ENCODE results near the gene WDR7.

The WDR7 gene

GRCh38 chr18:56691530-56691929, 40.4 kb downstream of the WDR7 start:
- H3K36me3 ChIP-seq (ENCODE audit: control insufficient read depth, insufficient read depth, low read length): peaks cover 11% of the 10 kb centered on the region
- no peaks in the 10 kb centered on the region for H3K4me1 ChIP-seq (ENCODE audit: control insufficient read depth, insufficient read depth, low read length)
- H3K27ac ChIP-seq (ENCODE audit: low read depth, low read length): no peak overlapping the region
- H3K9me3 ChIP-seq (ENCODE audit: control insufficient read depth, insufficient read depth, low read length): no peaks in the 10 kb centered on the region
- H3K9ac ChIP-seq (ENCODE audit: low read depth, low read length): no peak overlapping the region
- H3K4me3 ChIP-seq (ENCODE audit: low read depth, low read length): no peak overlapping the region
- H3K27me3 ChIP-seq (ENCODE audit: control insufficient read depth, insufficient read depth, low read length): no peaks in the 10 kb centered on the region

GRCh38 chr18:56696966-56697365, 45.8 kb downstream of the WDR7 start:
- Histone ChIP-seq H3K36me3 (ENCODE audit: control insufficient read depth, insufficient read depth, low read length) (peaks cover 4% of the 10 kb centered on the region), H3K4me3 (ENCODE audit: low read depth, low read length) (no peak overlapping the region), H3K9ac (ENCODE audit: low read depth, low read length) (no peak overlapping the region), H3K27me3 (ENCODE audit: control insufficient read depth, insufficient read depth, low read length) (no peaks in the 10 kb centered on the region), H3K4me1 (ENCODE audit: control insufficient read depth, insufficient read depth, low read length) (no peaks in the 10 kb centered on the region), H3K9me3 (ENCODE audit: control insufficient read depth, insufficient read depth, low read length) (no peaks in the 10 kb centered on the region), H3K27ac (ENCODE audit: low read depth, low read length) (no peak overlapping the region)

- Histone ChIP-seq H3K9me3 (ENCODE audit: control insufficient read depth, insufficient read depth, low read length) (no peaks in the 10 kb centered on the region), H3K27ac (ENCODE audit: low read depth, low read length) (no peak overlapping the region), H3K4me1 (ENCODE audit: control insufficient read depth, insufficient read depth, low read length) (no peaks in the 10 kb centered on the region), H3K27me3 (ENCODE audit: control insufficient read depth, insufficient read depth, low read length) (no peaks in the 10 kb centered on the region), H3K9ac (ENCODE audit: low read depth, low read length) (no peak overlapping the region), H3K4me3 (ENCODE audit: low read depth, low read length) (no peak overlapping the region), H3K36me3 (ENCODE audit: control insufficient read depth, insufficient read depth, low read length) (no peaks in the 10 kb centered on the region)
These were observed 51.8 kb downstream of the WDR7 start for GRCh38 chr18:56702946-56703345.

GRCh38 chr18:56709463-56709862, 58.3 kb downstream of the WDR7 start:
- no peaks in the 10 kb centered on the region for H3K9me3 ChIP-seq (ENCODE audit: control insufficient read depth, insufficient read depth, low read length)
- no peak overlapping the region for H3K27ac ChIP-seq (ENCODE audit: low read depth, low read length)
- no peaks in the 10 kb centered on the region for H3K27me3 ChIP-seq (ENCODE audit: control insufficient read depth, insufficient read depth, low read length)

GRCh38 chr18:56711708-56712445, 60.7 kb downstream of the WDR7 start:
- H3K36me3 ChIP-seq (ENCODE audit: control insufficient read depth, insufficient read depth, low read length): no peaks in the 10 kb centered on the region

More at GRCh38 chr18:56709463-56709862, 58.3 kb downstream of the WDR7 start:
- Histone ChIP-seq H3K4me1 (ENCODE audit: control insufficient read depth, insufficient read depth, low read length) (no peaks in the 10 kb centered on the region), H3K9ac (ENCODE audit: low read depth, low read length) (no peak overlapping the region), H3K4me3 (ENCODE audit: low read depth, low read length) (no peak overlapping the region), H3K36me3 (ENCODE audit: control insufficient read depth, insufficient read depth, low read length) (no peaks in the 10 kb centered on the region)

GRCh38 chr18:56712761-56713160, 61.6 kb downstream of the WDR7 start:
- H3K27me3 ChIP-seq (ENCODE audit: control insufficient read depth, insufficient read depth, low read length): no peaks in the 10 kb centered on the region

More at GRCh38 chr18:56711708-56712445, 60.7 kb downstream of the WDR7 start:
- Histone ChIP-seq H3K9ac (ENCODE audit: low read depth, low read length) (no peak overlapping the region), H3K27me3 (ENCODE audit: control insufficient read depth, insufficient read depth, low read length) (no peaks in the 10 kb centered on the region), H3K4me1 (ENCODE audit: control insufficient read depth, insufficient read depth, low read length) (peaks cover 5% of the 10 kb centered on the region), H3K9me3 (ENCODE audit: control insufficient read depth, insufficient read depth, low read length) (no peaks in the 10 kb centered on the region), H3K4me3 (ENCODE audit: low read depth, low read length) (no peak overlapping the region), H3K27ac (ENCODE audit: low read depth, low read length) (no peak overlapping the region)

GRCh38 chr18:56715121-56715520, 64.0 kb downstream of the WDR7 start:
- Histone ChIP-seq H3K27ac (ENCODE audit: low read depth, low read length) (no peak overlapping the region), H3K4me3 (ENCODE audit: low read depth, low read length) (no peak overlapping the region), H3K4me1 (ENCODE audit: control insufficient read depth, insufficient read depth, low read length) (peaks cover 5% of the 10 kb centered on the region), H3K36me3 (ENCODE audit: control insufficient read depth, insufficient read depth, low read length) (no peaks in the 10 kb centered on the region), H3K9ac (ENCODE audit: low read depth, low read length) (no peak overlapping the region), H3K27me3 (ENCODE audit: control insufficient read depth, insufficient read depth, low read length) (no peaks in the 10 kb centered on the region), H3K9me3 (ENCODE audit: control insufficient read depth, insufficient read depth, low read length) (no peaks in the 10 kb centered on the region)

More at GRCh38 chr18:56712761-56713160, 61.6 kb downstream of the WDR7 start:
- no peaks in the 10 kb centered on the region for H3K9me3 ChIP-seq (ENCODE audit: control insufficient read depth, insufficient read depth, low read length)
- no peak overlapping the region for H3K27ac ChIP-seq (ENCODE audit: low read depth, low read length)
- no peaks in the 10 kb centered on the region for H3K36me3 ChIP-seq (ENCODE audit: control insufficient read depth, insufficient read depth, low read length)
- H3K4me1 ChIP-seq (ENCODE audit: control insufficient read depth, insufficient read depth, low read length): peaks cover 5% of the 10 kb centered on the region
- no peak overlapping the region for H3K4me3 ChIP-seq (ENCODE audit: low read depth, low read length)
- no peak overlapping the region for H3K9ac ChIP-seq (ENCODE audit: low read depth, low read length)

- Histone ChIP-seq H3K27me3 (ENCODE audit: control insufficient read depth, insufficient read depth, low read length) (no peaks in the 10 kb centered on the region), H3K27ac (ENCODE audit: low read depth, low read length) (no peak overlapping the region), H3K9me3 (ENCODE audit: control insufficient read depth, insufficient read depth, low read length) (no peaks in the 10 kb centered on the region), H3K4me1 (ENCODE audit: control insufficient read depth, insufficient read depth, low read length) (peaks cover 5% of the 10 kb centered on the region), H3K36me3 (ENCODE audit: control insufficient read depth, insufficient read depth, low read length) (0 out of 2 replicates have a peak, but pooled peaks cover 3% of the 10 kb centered on the region), H3K4me3 (ENCODE audit: low read depth, low read length) (no peak overlapping the region), H3K9ac (ENCODE audit: low read depth, low read length) (no peak overlapping the region)
These were observed 65.6 kb downstream of the WDR7 start for GRCh38 chr18:56716692-56717146.

GRCh38 chr18:56721031-56721430, 69.9 kb downstream of the WDR7 start:
- Histone ChIP-seq H3K4me1 (ENCODE audit: control insufficient read depth, insufficient read depth, low read length) (no peaks in the 10 kb centered on the region), H3K36me3 (ENCODE audit: control insufficient read depth, insufficient read depth, low read length) (0 out of 2 replicates have a peak, but pooled peaks cover 3% of the 10 kb centered on the region), H3K27ac (ENCODE audit: low read depth, low read length) (no peak overlapping the region), H3K4me3 (ENCODE audit: low read depth, low read length) (no peak overlapping the region), H3K9ac (ENCODE audit: low read depth, low read length) (no peak overlapping the region), H3K9me3 (ENCODE audit: control insufficient read depth, insufficient read depth, low read length) (no peaks in the 10 kb centered on the region), H3K27me3 (ENCODE audit: control insufficient read depth, insufficient read depth, low read length) (no peaks in the 10 kb centered on the region)

- Histone ChIP-seq H3K4me1 (ENCODE audit: control insufficient read depth, insufficient read depth, low read length) (no peaks in the 10 kb centered on the region), H3K9ac (ENCODE audit: low read depth, low read length) (no peak overlapping the region), H3K9me3 (ENCODE audit: control insufficient read depth, insufficient read depth, low read length) (no peaks in the 10 kb centered on the region), H3K36me3 (ENCODE audit: control insufficient read depth, insufficient read depth, low read length) (0 out of 2 replicates have a peak, but pooled peaks cover 3% of the 10 kb centered on the region), H3K27ac (ENCODE audit: low read depth, low read length) (no peak overlapping the region), H3K27me3 (ENCODE audit: control insufficient read depth, insufficient read depth, low read length) (no peaks in the 10 kb centered on the region), H3K4me3 (ENCODE audit: low read depth, low read length) (no peak overlapping the region)
These were observed 70.3 kb downstream of the WDR7 start for GRCh38 chr18:56721491-56721890.

GRCh38 chr18:56722518-56722917, 71.4 kb downstream of the WDR7 start:
- H3K27ac ChIP-seq (ENCODE audit: low read depth, low read length): no peak overlapping the region
- H3K27me3 ChIP-seq (ENCODE audit: control insufficient read depth, insufficient read depth, low read length): no peaks in the 10 kb centered on the region
- H3K9ac ChIP-seq (ENCODE audit: low read depth, low read length): no peak overlapping the region
- H3K4me1 ChIP-seq (ENCODE audit: control insufficient read depth, insufficient read depth, low read length): peaks cover 2% of the 10 kb centered on the region; the same call in 1 of the 2 replicates
- H3K36me3 ChIP-seq (ENCODE audit: control insufficient read depth, insufficient read depth, low read length): 0 out of 2 replicates have a peak, but pooled peaks cover 3% of the 10 kb centered on the region
- H3K9me3 ChIP-seq (ENCODE audit: control insufficient read depth, insufficient read depth, low read length): no peaks in the 10 kb centered on the region
- H3K4me3 ChIP-seq (ENCODE audit: low read depth, low read length): no peak overlapping the region

Data from HUES48 (cell line).